22Rv1 (cell line): ENCODE results near the gene SFMBT1.

ENCODE experiments used
- H3K27ac ChIP-seq: fragments of 450-650 bp; 2 replicates; pipeline ENCODE4 v1.5.1; 2017
- ZFX ChIP-seq: fragments of 450-650 bp; IDR thresholded peaks from 2 replicates; pipeline ENCODE4 v1.6.1; 2017; ENCODE audit warnings: antibody characterized with exemption, borderline replicate concordance
- TF ChIP-seq, protein P1 (sequence below): fragments of 450-650 bp; IDR thresholded peaks from 2 replicates; pipeline ENCODE4 v1.5.1; 2017; ENCODE audit warnings: mild to moderate bottlenecking

Gene SFMBT1

DNA sequence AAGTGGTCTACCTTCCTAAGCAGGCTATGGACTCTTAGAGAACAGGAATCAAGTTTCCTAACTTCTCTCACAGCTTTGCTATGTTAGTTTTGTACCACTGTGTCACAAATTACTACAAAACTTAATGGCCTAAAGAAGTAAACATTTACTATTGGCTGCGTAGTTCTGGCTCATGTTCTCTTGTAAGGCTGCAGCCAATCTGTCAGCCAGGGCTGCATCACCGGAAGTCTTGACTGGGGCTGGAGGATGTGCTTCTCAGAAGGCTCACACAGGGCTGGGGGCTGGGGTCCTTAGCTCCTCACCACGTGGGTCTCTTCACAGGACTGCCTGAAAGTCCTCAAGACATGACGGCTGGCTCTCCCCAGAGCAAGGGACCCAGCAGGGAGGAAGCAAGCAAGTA, 164.0 kb downstream of the SFMBT1 start:
- TF ChIP-seq, protein P1, sequence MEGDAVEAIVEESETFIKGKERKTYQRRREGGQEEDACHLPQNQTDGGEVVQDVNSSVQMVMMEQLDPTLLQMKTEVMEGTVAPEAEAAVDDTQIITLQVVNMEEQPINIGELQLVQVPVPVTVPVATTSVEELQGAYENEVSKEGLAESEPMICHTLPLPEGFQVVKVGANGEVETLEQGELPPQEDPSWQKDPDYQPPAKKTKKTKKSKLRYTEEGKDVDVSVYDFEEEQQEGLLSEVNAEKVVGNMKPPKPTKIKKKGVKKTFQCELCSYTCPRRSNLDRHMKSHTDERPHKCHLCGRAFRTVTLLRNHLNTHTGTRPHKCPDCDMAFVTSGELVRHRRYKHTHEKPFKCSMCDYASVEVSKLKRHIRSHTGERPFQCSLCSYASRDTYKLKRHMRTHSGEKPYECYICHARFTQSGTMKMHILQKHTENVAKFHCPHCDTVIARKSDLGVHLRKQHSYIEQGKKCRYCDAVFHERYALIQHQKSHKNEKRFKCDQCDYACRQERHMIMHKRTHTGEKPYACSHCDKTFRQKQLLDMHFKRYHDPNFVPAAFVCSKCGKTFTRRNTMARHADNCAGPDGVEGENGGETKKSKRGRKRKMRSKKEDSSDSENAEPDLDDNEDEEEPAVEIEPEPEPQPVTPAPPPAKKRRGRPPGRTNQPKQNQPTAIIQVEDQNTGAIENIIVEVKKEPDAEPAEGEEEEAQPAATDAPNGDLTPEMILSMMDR: no peak
- TF ChIP-seq ZFX: no peak
- H3K27ac ChIP-seq: no peak overlapping the region

DNA sequence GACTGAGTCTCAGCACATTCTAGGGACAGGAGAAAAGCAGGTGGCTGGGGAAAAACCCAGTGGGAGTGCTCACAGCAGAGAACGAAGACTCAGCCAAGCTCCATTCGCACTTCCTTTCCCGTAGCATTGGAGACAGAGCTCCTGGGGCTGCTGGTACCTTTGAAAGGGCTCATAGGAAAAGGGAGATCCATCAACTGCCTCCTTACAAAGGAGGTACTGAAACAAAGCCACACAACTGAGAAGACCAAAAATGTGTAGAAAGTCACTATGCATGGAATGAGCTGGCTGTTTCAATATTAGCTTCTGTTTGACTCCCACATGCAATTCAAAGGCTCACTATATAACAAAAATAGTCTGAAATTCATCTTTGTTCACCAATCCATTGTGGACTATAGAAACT, 165.4 kb downstream of the SFMBT1 start:
- H3K27ac ChIP-seq: no peak overlapping the region
- TF ChIP-seq, protein P1: no peak
- no peak for TF ChIP-seq ZFX

DNA sequence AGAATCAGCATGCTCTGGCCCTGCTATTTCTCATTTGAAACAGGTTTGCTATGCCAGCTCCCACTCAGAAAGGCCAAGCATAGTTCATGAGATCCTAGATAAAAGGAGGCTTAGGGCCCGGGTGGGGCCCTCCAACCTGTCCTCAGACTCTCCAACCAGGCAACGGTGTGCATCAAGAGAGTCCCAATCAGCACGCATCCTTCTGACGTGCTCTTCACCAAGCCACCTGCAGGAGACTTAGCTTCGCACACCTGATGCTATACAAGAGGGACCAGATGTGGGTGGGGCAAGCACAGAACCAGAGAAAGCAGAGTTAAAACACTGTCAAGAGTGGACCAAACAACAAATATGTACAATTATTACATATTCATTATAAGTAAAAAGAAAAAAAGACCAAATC, 165.8 kb downstream of the SFMBT1 start:
- TF ChIP-seq, protein P1: no peak
- no peak for TF ChIP-seq ZFX
- H3K27ac ChIP-seq: no peak overlapping the region

DNA sequence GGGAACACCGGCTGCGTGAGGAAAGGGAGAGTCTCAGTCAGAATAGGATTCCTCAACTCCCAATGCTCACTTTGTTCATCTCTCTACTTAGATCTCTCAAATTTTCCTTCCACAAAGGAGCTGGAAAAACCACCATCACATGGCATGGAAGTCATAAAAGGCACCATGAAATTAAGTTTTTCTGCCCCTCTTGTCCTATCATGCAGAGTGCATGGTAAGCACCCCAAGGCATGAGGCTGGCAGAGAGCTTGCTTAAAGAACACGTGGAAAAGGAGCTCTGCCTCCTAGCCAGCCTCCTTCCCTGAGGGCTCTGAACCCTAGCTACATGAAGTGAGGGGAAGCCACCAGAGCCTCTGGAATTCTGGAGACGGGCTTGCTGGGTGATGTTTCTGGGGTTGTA, 166.3 kb downstream of the SFMBT1 start:
- no peak overlapping the region for H3K27ac ChIP-seq
- TF ChIP-seq, protein P1: no peak
- no peak for TF ChIP-seq ZFX

DNA sequence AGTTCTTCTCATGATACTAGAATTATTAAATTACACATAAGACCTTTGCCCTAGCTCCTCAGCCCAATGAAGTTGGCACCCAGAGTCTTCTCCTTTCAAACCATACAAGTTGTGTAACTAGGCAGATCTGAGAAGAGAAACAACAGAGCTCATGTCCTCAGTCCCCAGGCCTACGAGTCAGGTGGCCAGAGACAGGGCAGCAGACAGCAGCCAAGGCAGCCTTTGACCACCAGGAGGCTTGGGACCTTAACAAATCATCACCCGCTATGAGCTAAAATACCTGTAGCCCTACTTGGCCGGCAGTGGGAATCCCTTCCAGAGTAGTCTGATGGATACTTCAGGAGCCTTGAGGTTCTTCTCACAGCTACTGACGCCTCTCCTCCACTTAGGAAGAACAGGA, 166.8 kb downstream of the SFMBT1 start:
- TF ChIP-seq, protein P1: no peak
- no peak for TF ChIP-seq ZFX
- no peak overlapping the region for H3K27ac ChIP-seq

DNA sequence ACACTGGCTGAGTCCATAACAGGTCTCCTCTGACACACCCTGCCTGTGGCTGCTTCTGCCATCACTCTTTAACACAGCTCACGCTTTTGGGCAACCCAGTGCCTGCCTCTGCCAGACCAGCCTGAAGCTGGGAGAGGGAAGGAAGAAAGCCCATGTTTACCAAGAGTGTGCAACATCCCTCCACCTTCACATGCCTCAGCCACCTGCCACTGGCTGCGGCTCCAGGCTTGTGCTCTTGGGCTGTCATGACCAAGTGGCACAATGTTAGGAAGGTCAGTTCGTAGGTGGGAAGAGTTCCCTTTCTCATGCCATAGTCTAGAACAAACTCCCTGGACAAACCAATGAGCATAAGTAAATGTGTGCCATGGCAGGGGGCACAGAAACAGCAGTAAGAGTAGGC, 168.8 kb downstream of the SFMBT1 start:
- H3K27ac ChIP-seq: no peak overlapping the region

DNA sequence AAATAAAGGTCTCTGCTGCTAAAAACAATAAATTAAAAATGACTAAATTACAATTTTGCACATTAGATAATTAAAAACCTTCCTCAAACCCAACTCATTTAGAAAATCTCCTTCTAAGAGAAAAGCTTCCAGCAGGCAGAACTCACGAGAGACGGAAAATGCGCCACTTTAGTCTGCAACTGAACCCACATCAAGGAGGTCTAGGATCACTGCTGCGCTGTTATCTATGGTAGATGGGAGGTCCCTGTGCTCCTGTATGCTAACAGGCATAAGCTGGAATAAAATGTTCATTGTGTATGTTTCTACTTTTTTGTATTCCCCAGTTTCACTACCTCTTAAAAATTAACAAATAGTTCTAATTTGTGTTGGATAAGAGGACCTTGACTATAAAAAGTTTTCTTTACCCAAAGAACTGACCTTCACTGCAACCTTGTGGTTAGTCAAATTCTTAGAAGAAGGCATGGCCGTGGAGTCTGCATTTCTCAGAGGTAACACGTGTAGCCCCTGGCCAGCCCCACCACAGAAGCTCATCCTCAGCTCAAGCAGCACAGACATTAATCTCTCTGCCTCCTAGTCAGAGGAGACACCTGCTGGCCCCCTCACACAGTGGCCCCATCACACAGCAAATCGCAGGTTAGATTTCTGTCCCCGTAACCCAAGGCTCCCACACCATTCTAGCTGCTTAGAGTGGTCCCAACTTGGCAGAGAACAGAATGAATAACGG, 170.8 kb downstream of the SFMBT1 start:
- no peak overlapping the region for H3K27ac ChIP-seq
- TF ChIP-seq ZFX: no peak
- TF ChIP-seq, protein P1: no peak

More for the DNA sequence above, 168.8 kb downstream of the SFMBT1 start:
- TF ChIP-seq, protein P1: no peak
- no peak for TF ChIP-seq ZFX
